DOHH2 (cell line): ENCODE data around the gene TAF11.

ENCODE experiments used
- CTCF ChIP-seq: fragments of 200-600 bp; sonication (generic); IDR thresholded peaks from one replicate; pipeline ENCODE4 v1.5.1; 2014; ENCODE audit warnings: antibody characterized with exemption, mild to moderate bottlenecking, low read depth, low read length; ENCODE audit not compliant: poor library complexity, severe bottlenecking
- EZH2phosphoT487 ChIP-seq: fragments of 200-600 bp; sonication (generic); IDR thresholded peaks from 2 replicates; pipeline ENCODE4 v1.6.1; 2017; ENCODE audit warnings: borderline replicate concordance, mild to moderate bottlenecking, antibody characterized with exemption, low read length, moderate library complexity, mixed read lengths

- TF ChIP-seq CTCF = no peak
- TF ChIP-seq EZH2phosphoT487 = no peak
Measured at GRCh38 chr6:34832942-34833341, 54.9 kb downstream of the TAF11 start.
